Astrocyte (in vitro differentiated cells and primary cell): ENCODE measurements around the gene ZNF786.

ENCODE experiments used
- CTCF ChIP-seq: IDR thresholded peaks from 2 replicates; pipeline ENCODE4 v1.5.1; 2011; ENCODE audit warnings: low read depth, mild to moderate bottlenecking, inconsistent platforms, low read length, moderate library complexity; ENCODE audit not compliant: insufficient read depth
- EZH2 ChIP-seq: IDR thresholded peaks from 2 replicates; pipeline ENCODE4 v1.6.1; 2012; ENCODE audit warnings: mild to moderate bottlenecking, low read length, inconsistent platforms; ENCODE audit not compliant: insufficient read depth

GRCh38 chr7:149087376-149087775 lies 3.1 kb downstream of the ZNF786 start:
- TF ChIP-seq EZH2 (no peak), CTCF (no peak)
